PC-3 (cell line): ENCODE data around the gene ARHGEF3. TPM values are rescaled to one million over a fixed set of nuclear protein-coding genes. Genes with fewer than 3 reads are reported as not detected.

Experiments used
- ATAC-seq: fragments of 200-7000 bp; cut with Tn5 transposase; 2 replicates; pipeline ENCODE4 v1.9.1; 2020; ENCODE audit warnings: mild to moderate bottlenecking, moderate library complexity
- BruUV-seq: library from RNA; stranded (reverse); fragments of 400-500 nt; replicated peaks from 2 replicates; lab custom pipeline; 2021; lab: Mats Ljungman, UMichigan
- CTCF ChIA-PET: fragments of 300-600 bp; sonication (Branson Sonifier 250); formaldehyde crosslinking; loops from one replicate; lab custom pipeline; 2022; ENCODE audit warnings: antibody characterized with exemption; lab: Charles Lee
- POLR2A ChIA-PET: fragments of 300-600 bp; sonication (Branson Sonifier 250); formaldehyde crosslinking; loops from one replicate; lab custom pipeline; 2022; ENCODE audit warnings: antibody characterized with exemption; ENCODE audit not compliant: unreplicated experiment; lab: Charles Lee
- DNase-seq: peaks from one replicate; pipeline ENCODE4 v3.0.0-alpha.2; 2015
- H2AFZ ChIP-seq: fragments of 300-600 bp; sonication (generic); 2 replicates; pipeline ENCODE4 v1.6.0; 2016; ENCODE audit warnings: antibody characterized with exemption, low read length
- H3F3A ChIP-seq: fragments of 300-600 bp; sonication (generic); one replicate; pipeline ENCODE4 v1.6.0; 2017; ENCODE audit warnings: antibody characterized with exemption, low read length, control low read depth, mild to moderate bottlenecking; ENCODE audit not compliant: unreplicated experiment
- H3K27ac ChIP-seq: fragments of 300-600 bp; sonication (generic); 2 replicates; pipeline ENCODE4 v1.5.1; 2016; ENCODE audit warnings: mild to moderate bottlenecking, low read length
- H3K27me3 ChIP-seq: fragments of 300-600 bp; sonication (generic); 2 replicates; pipeline ENCODE4 v1.6.1; 2016; ENCODE audit warnings: low read length, mixed read lengths
- H3K36me3 ChIP-seq: fragments of 300-600 bp; sonication (generic); 2 replicates; pipeline ENCODE4 v1.6.1; 2016; ENCODE audit warnings: low read depth, mixed run types, low read length, mixed read lengths
- H3K4me1 ChIP-seq: fragments of 300-600 bp; sonication (generic); 2 replicates; pipeline ENCODE4 v1.5.1; 2016; ENCODE audit warnings: low read length; ENCODE audit not compliant: insufficient read depth
- H3K4me2 ChIP-seq: fragments of 300-600 bp; sonication (generic); 2 replicates; pipeline ENCODE4 v1.6.0; 2016; ENCODE audit warnings: low read length
- H3K4me3 ChIP-seq: fragments of 300-600 bp; sonication (generic); 2 replicates; pipeline ENCODE4 v1.5.1; 2016; ENCODE audit warnings: mild to moderate bottlenecking, low read length, mixed read lengths
- H3K79me2 ChIP-seq: fragments of 300-600 bp; sonication (generic); 2 replicates; pipeline ENCODE4 v1.6.1; 2017; ENCODE audit warnings: low read length, mixed read lengths
- H3K9ac ChIP-seq: fragments of 300-600 bp; sonication (generic); 2 replicates; pipeline ENCODE4 v1.6.0; 2016; ENCODE audit warnings: mild to moderate bottlenecking, low read length
- H3K9me2 ChIP-seq: fragments of 300-600 bp; sonication (generic); replicated peaks from 2 replicates; pipeline ENCODE4 v1.6.1; 2016; ENCODE audit warnings: mixed run types, low read length, mixed read lengths
- H3K9me3 ChIP-seq: fragments of 300-600 bp; sonication (generic); 2 replicates; pipeline ENCODE4 v1.6.1; 2016; ENCODE audit warnings: low read length, mixed read lengths
- H4K20me1 ChIP-seq: fragments of 300-600 bp; sonication (generic); 2 replicates; pipeline ENCODE4 v1.6.1; 2016; ENCODE audit warnings: low read length, mixed read lengths
- CTCF ChIP-seq: fragments of 300-600 bp; sonication (generic); conservative IDR thresholded peaks from 2 replicates; pipeline ENCODE4 v1.5.1; 2017; ENCODE audit warnings: antibody characterized with exemption, low read depth, mild to moderate bottlenecking, low read length
- EZH2 ChIP-seq: fragments of 300-600 bp; sonication (generic); IDR thresholded peaks from one replicate; pipeline ENCODE4 v1.6.1; 2017; ENCODE audit warnings: antibody characterized with exemption, mild to moderate bottlenecking, low read length; ENCODE audit not compliant: unreplicated experiment
- EZH2phosphoT487 ChIP-seq: fragments of 300-600 bp; sonication (generic); IDR thresholded peaks from 2 replicates; pipeline ENCODE4 v1.6.1; 2018; ENCODE audit warnings: mild to moderate bottlenecking, antibody characterized with exemption, low read length, borderline replicate concordance
- intact Hi-C: fragments of 100-400 bp; cut with micrococcal nuclease; formaldehyde crosslinking; loops from 2 replicates; pipeline ENCODE4 v1.9.0; 2023
- total RNA-seq: library from RNA; depleted of rRNA; stranded (reverse); fragments of >200 nt; gene quantifications from 2 replicates; pipeline ENCODE4 v1.2.3, GENCODE V29; 2014

The ARHGEF3 gene
- total RNA-seq, 1 experiment from 2014 or later = 8.7 TPM

DNA sequence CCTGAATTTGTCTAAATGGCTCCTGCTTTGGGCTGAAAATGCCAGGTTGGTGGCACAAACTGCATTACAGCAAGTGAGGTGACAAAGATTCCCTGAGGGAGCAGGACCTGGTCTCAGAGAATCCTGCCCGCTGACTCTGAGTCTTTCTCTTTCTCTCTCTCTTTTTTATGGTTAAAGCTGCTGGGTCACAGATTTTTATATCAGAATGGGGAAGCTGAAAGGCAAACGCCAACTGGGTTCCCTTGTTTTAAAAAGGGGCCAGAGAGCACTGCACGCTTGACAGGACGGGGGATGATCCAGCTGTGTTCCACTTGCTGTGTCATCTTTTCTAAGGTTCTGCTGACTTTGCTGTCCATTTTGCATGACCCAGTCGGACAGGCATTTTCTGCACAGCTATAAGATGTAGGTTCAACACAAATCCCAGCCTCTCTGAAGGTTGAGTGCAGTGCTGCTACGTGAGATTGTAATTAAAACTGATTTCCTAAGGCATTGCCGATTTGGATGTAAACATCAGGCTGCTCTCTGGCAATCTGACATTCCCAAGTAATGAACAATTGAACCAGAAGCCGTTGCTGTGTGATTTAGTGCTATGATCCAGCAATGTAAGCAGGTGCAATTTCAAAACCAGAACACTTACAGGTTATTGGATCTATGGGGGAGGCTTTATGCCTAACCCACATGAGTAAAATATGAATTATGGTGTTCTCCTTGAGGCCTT, 25.8 kb downstream of the ARHGEF3 start:
- H3K4me2 ChIP-seq = no peak overlapping the region
- no peak for ATAC-seq

DNA sequence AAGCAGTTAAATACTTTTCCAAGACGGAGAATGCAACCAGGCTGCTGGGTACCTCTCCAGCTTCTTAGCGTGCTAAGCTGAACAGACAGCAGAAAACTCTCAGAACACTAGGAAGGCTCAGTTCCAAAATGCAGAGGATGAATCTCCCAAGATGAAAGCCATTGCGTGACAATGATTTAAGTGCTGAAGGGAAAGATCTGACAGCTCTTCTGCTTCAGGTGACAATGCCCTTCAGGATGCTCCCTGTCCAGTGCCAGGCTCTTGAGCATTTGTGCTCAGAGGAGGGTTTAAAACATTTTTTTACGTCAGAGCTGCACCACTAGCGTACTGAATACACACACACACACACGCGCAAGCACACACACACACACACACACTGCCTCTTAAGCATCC, 26.3 kb downstream of the ARHGEF3 start:
- Histone ChIP-seq H3K36me3 (no peaks in the 10 kb centered on the region), H3K79me2 (no peaks in the 10 kb centered on the region), H3K4me1 (no peaks in the 10 kb centered on the region), H3K9me3 (no peaks in the 10 kb centered on the region), H3K4me3 (no peak overlapping the region), H3F3A (no peaks in the 10 kb centered on the region), H2AFZ (no peak overlapping the region), H3K4me2 (no peak overlapping the region), H3K9me2 (no peaks in the 10 kb centered on the region), H3K27me3 (no peaks in the 10 kb centered on the region), H3K27ac (no peak overlapping the region), H3K9ac (no peak overlapping the region), H4K20me1 (no peaks in the 10 kb centered on the region)
- ChIA-PET CTCF (no interaction called here), POLR2A (no interaction called here)
- BruUV-seq = no TSS peak
- no peak for ATAC-seq
- TF ChIP-seq CTCF (no peak), EZH2phosphoT487 (no peak), EZH2 (no peak)
- no peak for DNase-seq
- intact Hi-C loops = no loop called here

More for the DNA sequence above, 25.8 kb downstream of the ARHGEF3 start:
- Histone ChIP-seq H3K9me3 (no peaks in the 10 kb centered on the region), H3K36me3 (no peaks in the 10 kb centered on the region), H3K4me3 (no peak overlapping the region), H3K4me1 (no peaks in the 10 kb centered on the region), H3K9ac (no peak overlapping the region), H3K79me2 (no peaks in the 10 kb centered on the region), H3F3A (no peaks in the 10 kb centered on the region), H3K27ac (no peak overlapping the region), H2AFZ (no peak overlapping the region), H4K20me1 (no peaks in the 10 kb centered on the region), H3K9me2 (no peaks in the 10 kb centered on the region), H3K27me3 (no peaks in the 10 kb centered on the region)
- POLR2A ChIA-PET = no interaction called here
- TF ChIP-seq CTCF (no peak), EZH2phosphoT487 (no peak), EZH2 (no peak)
- no peak for DNase-seq
- BruUV-seq = no TSS peak
- CTCF ChIA-PET = no interaction called here
- intact Hi-C loops = no loop called here

DNA sequence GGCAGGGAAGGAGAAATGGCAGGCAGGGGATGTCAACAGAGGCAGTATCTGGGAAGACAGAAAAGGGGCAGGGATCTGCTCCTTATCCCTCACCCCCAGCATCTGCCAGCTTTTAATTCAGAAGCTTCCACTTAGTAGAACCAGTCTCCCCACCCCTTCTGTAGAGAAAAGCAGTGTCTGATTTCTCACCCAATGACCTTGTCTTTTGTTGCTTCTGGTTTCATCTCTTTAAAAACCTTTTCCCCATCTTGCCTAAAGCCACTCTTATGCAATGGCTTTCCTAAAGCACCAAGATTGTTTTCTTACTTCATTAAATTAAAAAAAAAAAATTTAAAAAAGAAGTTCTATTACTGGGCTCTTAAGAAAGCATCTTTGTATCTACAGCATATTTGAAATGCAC, 27.8 kb downstream of the ARHGEF3 start:
- no peaks in the 10 kb centered on the region for H3K27me3 ChIP-seq
- H3K4me2 ChIP-seq = no peak overlapping the region
- no TSS peak for BruUV-seq
- H3K9me2 ChIP-seq = no peaks in the 10 kb centered on the region
- DNase-seq = no peak
- intact Hi-C loops = no loop called here
- H3K27ac ChIP-seq = no peak overlapping the region
- TF ChIP-seq CTCF = no peak
- TF ChIP-seq EZH2 = no peak
- TF ChIP-seq EZH2phosphoT487 = no peak
- no peaks in the 10 kb centered on the region for H3K4me1 ChIP-seq
- H3K9me3 ChIP-seq = no peaks in the 10 kb centered on the region
- no peaks in the 10 kb centered on the region for H4K20me1 ChIP-seq
- no peaks in the 10 kb centered on the region for H3F3A ChIP-seq
- no peak overlapping the region for H3K4me3 ChIP-seq
- ATAC-seq = no peak
- CTCF ChIA-PET = interaction anchor here (0.7 kb wide), 1 partner anchor 82 kb away, joined by 4 read pairs; no protein-coding TSS in a partner anchor
- POLR2A ChIA-PET = no interaction called here
- H3K9ac ChIP-seq = no peak overlapping the region
- H3K79me2 ChIP-seq = no peaks in the 10 kb centered on the region
- H2AFZ ChIP-seq = no peak overlapping the region
- no peaks in the 10 kb centered on the region for H3K36me3 ChIP-seq
